ENCODE results near the gene ITPK1. TPM values are rescaled to one million over a fixed set of nuclear protein-coding genes. Genes with fewer than 3 reads are reported as not detected.

Gene ITPK1
- total RNA-seq, 2 experiments from 2014 or later, result 17.8 to 34.7 TPM

- POLR2A ChIA-PET, result interaction anchor here (0.7 to 0.9 kb wide), 2 partner anchors 23 to 574 kb away, joined by 3 read pairs; no protein-coding TSS in a partner anchor
- no peak overlapping the region for H3K4me3 ChIP-seq (ENCODE audit: low read depth, low read length, poor library complexity, severe bottlenecking)
Observed at GRCh38 chr14:92892589-92892988, 223.1 kb downstream of the ITPK1 start.

GRCh38 chr14:92890830-92891588, 224.7 kb downstream of the ITPK1 start:
- Histone ChIP-seq H3K79me2 (ENCODE audit: insufficient read depth, low read depth, low read length) (no peaks in the 10 kb centered on the region), H2AFZ (ENCODE audit: low read length) (no peak overlapping the region), H3K4me3 (ENCODE audit: low read depth, low read length, poor library complexity, severe bottlenecking) (no peak overlapping the region), H3K9me3 (ENCODE audit: low read length) (no peaks in the 10 kb centered on the region), H3K4me1 (ENCODE audit: insufficient read depth, low read length, poor library complexity, severe bottlenecking) (no peaks in the 10 kb centered on the region), H4K20me1 (ENCODE audit: insufficient read depth, low read length) (no peaks in the 10 kb centered on the region), H3K9me2 (ENCODE audit: insufficient read depth, low read length) (no peaks in the 10 kb centered on the region), H3K36me3 (ENCODE audit: insufficient read depth, low read length) (no peaks in the 10 kb centered on the region), H3K4me2 (ENCODE audit: low read length) (no peak overlapping the region), H3K27ac (ENCODE audit: low read depth, low read length, poor library complexity, severe bottlenecking) (no peak overlapping the region)
- BruUV-seq (replicated peaks), result no TSS peak
- no peak for DNase-seq (ENCODE audit: low spot score)
- CTCF ChIA-PET (ENCODE audit: unreplicated experiment), result no interaction called here
- intact Hi-C loops (cut with micrococcal nuclease; ENCODE audit: unreplicated experiment), result no loop called here
- POLR2A ChIA-PET, result no interaction called here
- no peak for TF ChIP-seq EZH2phosphoT487 (IDR thresholded peaks at IDR 0.05; ENCODE audit: borderline replicate concordance, low read depth, low read length)
- no peak for TF ChIP-seq CTCF (conservative IDR thresholded peaks at IDR 0.05; ENCODE audit: low read length)

More at GRCh38 chr14:92892589-92892988, 223.1 kb downstream of the ITPK1 start:
- no peaks in the 10 kb centered on the region for H3K36me3 ChIP-seq (ENCODE audit: insufficient read depth, low read length)
- H2AFZ ChIP-seq (ENCODE audit: low read length), result no peak overlapping the region
- BruUV-seq (replicated peaks), result no TSS peak
- CTCF ChIA-PET (ENCODE audit: unreplicated experiment), result no interaction called here
- H3K4me1 ChIP-seq (ENCODE audit: insufficient read depth, low read length, poor library complexity, severe bottlenecking), result no peaks in the 10 kb centered on the region
- H3K79me2 ChIP-seq (ENCODE audit: insufficient read depth, low read depth, low read length), result no peaks in the 10 kb centered on the region
- no peak overlapping the region for H3K4me2 ChIP-seq (ENCODE audit: low read length)
- intact Hi-C loops (cut with micrococcal nuclease; ENCODE audit: unreplicated experiment), result no loop called here
- no peaks in the 10 kb centered on the region for H3K9me2 ChIP-seq (ENCODE audit: insufficient read depth, low read length)
- TF ChIP-seq CTCF (conservative IDR thresholded peaks at IDR 0.05; ENCODE audit: low read length), result no peak
- TF ChIP-seq EZH2phosphoT487 (IDR thresholded peaks at IDR 0.05; ENCODE audit: borderline replicate concordance, low read depth, low read length), result no peak
- no peak for DNase-seq (ENCODE audit: low spot score)
- H4K20me1 ChIP-seq (ENCODE audit: insufficient read depth, low read length), result no peaks in the 10 kb centered on the region
- no peak overlapping the region for H3K27ac ChIP-seq (ENCODE audit: low read depth, low read length, poor library complexity, severe bottlenecking)
- no peaks in the 10 kb centered on the region for H3K9me3 ChIP-seq (ENCODE audit: low read length)

GRCh38 chr14:92888896-92889295, 226.8 kb downstream of the ITPK1 start:
- Histone ChIP-seq H4K20me1 (ENCODE audit: insufficient read depth, low read length) (no peaks in the 10 kb centered on the region), H3K36me3 (ENCODE audit: insufficient read depth, low read length) (no peaks in the 10 kb centered on the region), H3K4me1 (ENCODE audit: insufficient read depth, low read length, poor library complexity, severe bottlenecking) (no peaks in the 10 kb centered on the region), H2AFZ (ENCODE audit: low read length) (no peak overlapping the region), H3K9me3 (ENCODE audit: low read length) (no peaks in the 10 kb centered on the region), H3K4me3 (ENCODE audit: low read depth, low read length, poor library complexity, severe bottlenecking) (no peak overlapping the region), H3K9me2 (ENCODE audit: insufficient read depth, low read length) (no peaks in the 10 kb centered on the region), H3K79me2 (ENCODE audit: insufficient read depth, low read depth, low read length) (no peaks in the 10 kb centered on the region), H3K27ac (ENCODE audit: low read depth, low read length, poor library complexity, severe bottlenecking) (no peak overlapping the region), H3K4me2 (ENCODE audit: low read length) (no peak overlapping the region)
- CTCF ChIA-PET (ENCODE audit: unreplicated experiment), result no interaction called here
- intact Hi-C loops (cut with micrococcal nuclease; ENCODE audit: unreplicated experiment), result no loop called here
- TF ChIP-seq EZH2phosphoT487 (IDR thresholded peaks at IDR 0.05; ENCODE audit: borderline replicate concordance, low read depth, low read length) (no peak), CTCF (conservative IDR thresholded peaks at IDR 0.05; ENCODE audit: low read length) (no peak)
- no TSS peak for BruUV-seq (replicated peaks)
- POLR2A ChIA-PET, result no interaction called here
- DNase-seq (ENCODE audit: low spot score), result no peak

Data from OCI-LY7 (cell line).